A673 (cell line): ENCODE data around the gene PHLPP2.

Experiments used
- CTCF ChIP-seq: fragments of 300-800, 200-600 bp; sonication (generic); conservative IDR thresholded peaks from 2 replicates; pipeline ENCODE4 v1.5.1; 2017; ENCODE audit warnings: low read depth, mild to moderate bottlenecking, antibody characterized with exemption, low read length, moderate library complexity, mixed read lengths
- EZH2 ChIP-seq: fragments of 200-600 bp; sonication (generic); IDR thresholded peaks from 2 replicates; pipeline ENCODE4 v1.6.1; 2017; ENCODE audit warnings: borderline replicate concordance, low read depth, mild to moderate bottlenecking, mixed read lengths, antibody characterized with exemption, low read length; ENCODE audit not compliant: poor library complexity, severe bottlenecking

DNA sequence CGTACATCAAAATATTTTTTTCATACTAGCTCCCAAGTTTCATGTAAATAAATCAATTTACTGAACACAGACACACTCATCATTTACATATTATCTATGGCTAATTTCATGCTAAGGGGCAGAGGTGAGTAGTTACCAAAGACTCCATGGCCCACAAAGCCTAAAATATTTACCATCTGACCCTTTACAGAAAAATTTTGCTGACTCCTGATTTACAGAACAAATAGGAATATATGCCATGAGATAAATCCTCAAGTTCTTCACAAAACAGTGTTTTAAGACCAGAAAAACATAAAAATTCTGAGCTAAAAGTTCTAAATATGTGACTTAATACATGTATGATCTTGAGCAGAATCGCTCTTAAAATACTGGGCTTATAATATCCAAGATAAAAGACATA lies 36.6 kb upstream of the PHLPP2 start:
- no peak for TF ChIP-seq CTCF
- no peak for TF ChIP-seq EZH2
